Bronchial epithelial cell (primary cell): Measurements from ENCODE around the gene METTL23. TPM values are rescaled to one million over a fixed set of nuclear protein-coding genes. Genes with fewer than 3 reads are reported as not detected.
"Not testable (repeated sequence)": the region's sequence is repeated elsewhere in the genome, so short reads cannot be mapped to it uniquely, and the experiment has no call there.

Experiments used
- DNase-seq: peaks from one replicate; pipeline ENCODE4 v3.0.0-alpha.2; 2010; ENCODE audit warnings: low read depth
- FAIRE-seq: peaks from 2 replicates; lab custom pipeline; 2011; peaks lifted over from hg19 to GRCh38; lab: Jason Lieb, UNC
- H3K27me3 ChIP-seq: 2 replicates; pipeline ENCODE4 v1.5.1; 2011; ENCODE audit warnings: low read length; ENCODE audit not compliant: control insufficient read depth, insufficient read depth
- H3K36me3 ChIP-seq: 2 replicates; pipeline ENCODE4 v1.5.1; 2011; ENCODE audit warnings: low read length; ENCODE audit not compliant: control insufficient read depth, insufficient read depth
- H3K4me3 ChIP-seq: 2 replicates; pipeline ENCODE4 v1.5.1; 2011; ENCODE audit warnings: mild to moderate bottlenecking, low read depth, low read length, control low read depth
- total RNA-seq: library from RNA; depleted of rRNA; stranded (reverse); fragments of >200 nt; gene quantifications from 2 replicates; pipeline ENCODE4 v1.2.1, GENCODE V29; 2014
- TF ChIP-seq, protein P1 (sequence below): IDR thresholded peaks from 2 replicates; pipeline ENCODE4 v1.5.1; 2011; ENCODE audit warnings: mild to moderate bottlenecking, moderate library complexity, low read length, control low read depth, inconsistent platforms; ENCODE audit not compliant: insufficient read depth, severe bottlenecking

Gene METTL23
- total RNA-seq, 1 donor from 2014 or later: 18.7 TPM

DNA sequence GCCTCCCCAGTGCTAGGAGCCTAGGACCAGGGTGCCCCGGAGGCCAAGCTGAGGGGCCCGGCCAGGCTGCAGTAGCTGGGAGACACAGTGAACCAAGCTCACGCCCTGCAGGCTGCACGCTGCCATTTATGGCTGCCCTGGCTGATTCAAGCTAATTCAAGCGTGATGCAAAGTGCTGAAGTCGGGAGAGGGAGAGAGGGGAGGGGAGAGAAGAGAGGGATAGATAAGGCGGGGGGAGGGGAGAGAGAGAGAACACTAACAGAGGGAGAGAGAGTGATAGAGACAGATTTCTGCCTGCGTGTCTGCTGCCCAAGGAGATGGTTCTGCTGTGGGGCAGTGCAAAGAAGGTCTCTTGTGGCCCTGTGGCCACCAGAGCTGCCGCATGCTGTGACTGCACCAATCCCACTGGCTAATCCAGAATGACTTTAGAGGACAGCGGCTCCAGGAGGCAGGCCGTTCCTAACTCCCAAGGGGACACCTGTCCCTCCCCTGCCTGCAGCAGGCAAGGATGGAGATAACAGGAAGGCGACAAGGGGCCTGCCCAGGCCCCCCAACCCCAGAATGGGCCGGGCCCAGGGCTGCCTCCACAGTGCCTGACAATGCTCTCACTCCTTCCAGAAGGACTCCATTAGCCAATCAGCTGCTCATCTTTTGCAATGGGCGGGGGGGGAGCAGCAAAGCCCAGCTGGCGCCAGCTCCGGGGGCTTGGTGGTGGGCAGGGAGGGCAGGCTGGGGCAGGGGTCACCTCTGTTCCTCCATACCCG is 28.8 kb upstream of the METTL23 start:
- no peaks in the 10 kb centered on the region for H3K36me3 ChIP-seq
- H3K27me3 ChIP-seq: no peaks in the 10 kb centered on the region
- H3K4me3 ChIP-seq: no peak overlapping the region
- TF ChIP-seq, protein P1, sequence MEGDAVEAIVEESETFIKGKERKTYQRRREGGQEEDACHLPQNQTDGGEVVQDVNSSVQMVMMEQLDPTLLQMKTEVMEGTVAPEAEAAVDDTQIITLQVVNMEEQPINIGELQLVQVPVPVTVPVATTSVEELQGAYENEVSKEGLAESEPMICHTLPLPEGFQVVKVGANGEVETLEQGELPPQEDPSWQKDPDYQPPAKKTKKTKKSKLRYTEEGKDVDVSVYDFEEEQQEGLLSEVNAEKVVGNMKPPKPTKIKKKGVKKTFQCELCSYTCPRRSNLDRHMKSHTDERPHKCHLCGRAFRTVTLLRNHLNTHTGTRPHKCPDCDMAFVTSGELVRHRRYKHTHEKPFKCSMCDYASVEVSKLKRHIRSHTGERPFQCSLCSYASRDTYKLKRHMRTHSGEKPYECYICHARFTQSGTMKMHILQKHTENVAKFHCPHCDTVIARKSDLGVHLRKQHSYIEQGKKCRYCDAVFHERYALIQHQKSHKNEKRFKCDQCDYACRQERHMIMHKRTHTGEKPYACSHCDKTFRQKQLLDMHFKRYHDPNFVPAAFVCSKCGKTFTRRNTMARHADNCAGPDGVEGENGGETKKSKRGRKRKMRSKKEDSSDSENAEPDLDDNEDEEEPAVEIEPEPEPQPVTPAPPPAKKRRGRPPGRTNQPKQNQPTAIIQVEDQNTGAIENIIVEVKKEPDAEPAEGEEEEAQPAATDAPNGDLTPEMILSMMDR: no peak
- FAIRE-seq: no peak
- DNase-seq: no peak

DNA sequence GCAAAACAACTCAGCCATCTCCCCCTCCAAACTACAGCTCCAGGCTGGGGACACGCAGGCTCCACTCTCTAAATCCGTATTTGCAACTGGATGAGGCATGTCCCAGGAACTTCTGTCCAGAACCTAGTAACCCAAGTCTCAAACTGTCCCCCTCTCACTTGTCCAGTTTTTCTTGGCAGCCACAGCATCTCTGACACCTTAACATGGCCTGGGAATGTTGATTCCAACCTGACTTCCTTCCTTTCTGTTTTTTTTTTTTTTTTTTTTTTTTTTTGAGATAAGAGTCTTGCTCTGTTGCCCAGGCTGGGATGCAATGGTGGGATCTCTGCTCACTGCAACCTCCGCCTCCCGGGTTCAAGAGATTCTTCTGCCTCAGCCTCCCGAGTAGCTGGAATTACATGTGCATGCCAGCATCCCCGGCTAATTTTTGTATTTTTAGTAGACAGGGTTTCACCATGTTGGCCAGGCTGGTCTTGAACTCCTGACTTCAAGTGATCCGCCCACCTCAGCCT is 28.1 kb upstream of the METTL23 start:
- not testable (repeated sequence) for DNase-seq, H3K4me3 ChIP-seq, H3K27me3 ChIP-seq, FAIRE-seq, H3K36me3 ChIP-seq

DNA sequence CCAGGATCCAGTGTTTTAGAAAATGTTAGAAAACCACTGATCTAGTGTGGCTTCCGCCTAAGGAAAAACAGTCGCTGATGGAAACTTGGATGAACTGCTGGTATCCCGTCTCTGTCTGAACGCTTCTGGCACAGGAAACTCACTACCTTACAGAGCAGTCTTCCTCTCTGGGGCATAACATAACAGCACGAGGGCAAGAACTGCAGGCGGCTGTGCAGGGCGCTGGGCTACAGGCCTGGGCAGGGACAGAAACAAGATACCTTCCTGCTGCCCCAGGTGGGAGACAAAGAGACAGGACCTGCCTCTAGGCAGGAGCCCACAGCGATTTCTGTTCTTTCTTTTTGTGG is 26.4 kb upstream of the METTL23 start:
- TF ChIP-seq, protein P1: no peak
- peak; percentile 72 for DNase-seq
- FAIRE-seq: peak; percentile 36
- H3K4me3 ChIP-seq: no peak overlapping the region
- H3K36me3 ChIP-seq: no peaks in the 10 kb centered on the region
- no peaks in the 10 kb centered on the region for H3K27me3 ChIP-seq

DNA sequence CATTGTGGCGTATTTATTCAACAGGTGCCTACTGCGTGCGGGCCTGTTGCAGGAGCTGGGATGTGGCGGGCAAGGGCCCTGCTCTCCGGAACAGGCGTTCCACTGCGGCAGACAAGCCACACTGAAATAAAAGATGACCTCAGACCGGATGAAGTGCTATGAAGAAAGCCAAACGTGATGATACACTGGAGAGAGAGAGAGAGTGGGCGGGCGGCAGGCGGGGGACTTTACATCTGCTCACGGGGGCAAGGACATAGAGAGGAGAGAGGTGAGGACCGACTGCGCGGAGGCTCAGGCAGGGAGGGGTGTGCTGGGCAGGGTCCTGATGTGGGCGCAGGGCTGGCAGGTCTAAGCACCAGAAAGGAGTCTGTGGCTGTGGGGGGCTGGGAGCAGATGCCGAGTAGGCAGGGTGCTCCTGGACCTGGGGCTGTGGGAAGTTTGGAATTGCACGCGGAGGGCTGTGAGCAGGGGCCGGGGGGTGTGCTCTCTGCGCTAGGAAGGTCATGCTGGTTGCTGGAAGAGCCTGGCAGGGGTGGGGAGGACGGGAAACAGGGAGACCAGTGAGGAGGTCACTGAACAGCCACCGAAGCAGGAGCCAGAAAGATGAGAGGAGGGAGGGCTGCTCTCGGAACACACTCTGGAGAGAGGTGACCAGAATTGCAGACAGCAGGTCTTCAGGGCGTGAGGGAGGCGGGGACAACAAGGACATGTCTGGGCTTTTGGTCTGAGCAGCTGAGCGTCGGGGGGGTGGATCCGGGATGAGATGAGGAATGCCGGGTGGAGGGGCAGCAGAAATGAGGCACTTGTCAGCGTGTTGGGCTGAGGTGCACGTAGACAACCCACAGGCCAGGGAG is 25.8 kb upstream of the METTL23 start:
- no peak overlapping the region for H3K4me3 ChIP-seq
- peak; percentile 52 for FAIRE-seq
- DNase-seq: peak; percentile 82

DNA sequence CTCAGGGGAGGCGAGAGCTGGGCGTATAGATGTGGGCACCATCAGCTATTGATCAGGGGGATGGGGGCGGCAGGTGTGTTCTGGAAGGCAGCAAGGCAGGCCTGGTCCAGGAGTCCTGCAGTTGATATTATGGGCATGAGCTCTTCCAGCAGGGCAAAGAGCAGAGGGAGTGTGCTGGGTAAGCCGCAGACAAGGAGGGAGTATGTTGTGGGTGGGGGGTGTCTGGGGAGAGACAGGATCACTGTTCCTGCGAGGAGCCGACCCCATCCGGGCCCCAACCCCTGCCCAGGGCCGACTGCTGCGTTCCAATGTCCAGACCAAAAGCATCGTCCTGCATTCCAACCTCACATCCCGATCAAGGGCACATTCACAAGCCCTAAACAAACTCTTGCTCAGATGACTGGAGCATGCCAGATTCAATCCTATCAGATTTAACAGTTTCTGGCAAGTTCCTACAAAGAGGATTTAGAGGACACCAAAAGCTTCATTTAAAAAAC is 25.1 kb upstream of the METTL23 start:
- Histone ChIP-seq H3K4me3 (no peak overlapping the region), H3K27me3 (no peaks in the 10 kb centered on the region), H3K36me3 (no peaks in the 10 kb centered on the region)
- FAIRE-seq (no peak), DNase-seq (no peak)
- TF ChIP-seq, protein P1: no peak

More for the DNA sequence above, 25.8 kb upstream of the METTL23 start:
- no peaks in the 10 kb centered on the region for H3K36me3 ChIP-seq
- no peaks in the 10 kb centered on the region for H3K27me3 ChIP-seq
- TF ChIP-seq, protein P1: no peak

DNA sequence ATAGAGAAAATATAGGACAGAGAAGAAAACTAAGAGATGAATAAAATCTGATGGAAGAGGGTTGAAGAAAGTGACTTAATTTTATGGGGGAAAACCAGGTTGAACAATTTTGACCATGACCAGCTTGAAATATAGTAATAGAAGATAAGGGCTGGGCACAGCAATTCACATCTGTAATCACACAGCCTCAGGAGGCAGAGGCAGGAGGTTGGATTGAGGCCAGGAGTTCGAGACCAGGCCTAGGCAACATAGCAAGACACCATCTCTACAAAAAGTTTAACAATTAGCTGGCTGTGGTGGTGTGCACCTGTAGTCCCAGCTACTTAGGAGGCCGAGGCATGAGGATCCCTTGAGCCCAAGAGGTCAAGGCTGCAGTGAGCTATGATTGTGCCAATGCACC is 24.6 kb upstream of the METTL23 start:
- no peaks in the 10 kb centered on the region for H3K27me3 ChIP-seq
- H3K4me3 ChIP-seq: no peak overlapping the region
- no peaks in the 10 kb centered on the region for H3K36me3 ChIP-seq
- TF ChIP-seq, protein P1: no peak
- DNase-seq (no peak), FAIRE-seq (no peak)
